Measurements from ENCODE around the gene BABAM2. TPM values are rescaled to one million over a fixed set of nuclear protein-coding genes. Genes with fewer than 3 reads are reported as not detected.

Gene BABAM2
- total and polyA plus RNA-seq, 4 donors, result 9.9 to 17.0 (median 13.9) TPM

- TF ChIP-seq ZBTB33 (IDR thresholded peaks at IDR 0.05) (no peak), FOXA1 (IDR thresholded peaks at IDR 0.05) (no peak), CTCF (IDR thresholded peaks at IDR 0.05; ENCODE audit: low read depth, low read length, missing input control) (no peak), NR2F2 (IDR thresholded peaks at IDR 0.05) (no peak), JUND (IDR thresholded peaks at IDR 0.05) (no peak), FOXA2 (IDR thresholded peaks at IDR 0.05) (no peak), RAD21 (IDR thresholded peaks at IDR 0.05) (peak in 1 of 2 donors; percentile 49)
Measured at GRCh38 chr2:27854229-27854862, 36.2 kb upstream of the BABAM2 start (continued).

GRCh38 chr2:27855476-27855875 is 35.1 kb upstream of the BABAM2 start:
- TF ChIP-seq CTCF (IDR thresholded peaks at IDR 0.05; ENCODE audit: low read depth, low read length, missing input control) (no peak), MAX (IDR thresholded peaks at IDR 0.05) (no peak), EGR1 (IDR thresholded peaks at IDR 0.05; ENCODE audit: low read depth in 2 of 2) (no peak), ATF3 (IDR thresholded peaks at IDR 0.05) (no peak), SP1 (IDR thresholded peaks at IDR 0.05) (no peak), NR2F2 (IDR thresholded peaks at IDR 0.05) (no peak), REST (IDR thresholded peaks at IDR 0.05) (no peak), HNF4G (IDR thresholded peaks at IDR 0.05) (no peak), RXRA (IDR thresholded peaks at IDR 0.05) (no peak), JUND (IDR thresholded peaks at IDR 0.05) (no peak), YY1 (IDR thresholded peaks at IDR 0.05) (no peak), HNF4A (conservative IDR thresholded peaks at IDR 0.05) (no peak), FOXA1 (IDR thresholded peaks at IDR 0.05) (no peak)

More at GRCh38 chr2:27855476-27855875, 35.1 kb upstream of the BABAM2 start:
- peaks cover 0 to 6% (median 4%) of the 10 kb centered on the region in 4 donors for H3K4me1 ChIP-seq (ENCODE audit: control insufficient read depth in 4 of 4, insufficient read depth in 4 of 4, low read length in 3 of 4)
- H3K36me3 ChIP-seq (ENCODE audit: control insufficient read depth in 4 of 4, insufficient read depth in 3 of 4, low read depth in 1 of 4, low read length in 3 of 4), result peaks cover 0 to 4% (median 0%) of the 10 kb centered on the region in 4 donors
- H3K9me3 ChIP-seq (ENCODE audit: control insufficient read depth in 4 of 4, low read length in 3 of 4), result peaks cover 0 to 4% (median 0%) of the 10 kb centered on the region in 4 donors
- no peak for DNase-seq (ENCODE audit: low spot score)
- H3K27me3 ChIP-seq (ENCODE audit: control insufficient read depth in 4 of 4, insufficient read depth in 4 of 4, low read length in 3 of 4), result no peaks in the 10 kb centered on the region
- H3K4me3 ChIP-seq (ENCODE audit: low read depth in 1 of 3, low read length in 3 of 3), result no peak overlapping the region
- H3K27ac ChIP-seq (ENCODE audit: low read depth in 1 of 2, low read length in 2 of 2), result no peak overlapping the region
- H3K9ac ChIP-seq (ENCODE audit: low read depth in 1 of 2, low read length in 2 of 2), result no peak overlapping the region

Data from liver (tissue), 9 donors.